ENCODE results near the gene NPDC1.
"Not testable (repeated sequence)": the region's sequence is repeated elsewhere in the genome, so short reads cannot be mapped to it uniquely, and the experiment has no call there.

Gene NPDC1

GRCh38 chr9:137041124-137041523 is 4.9 kb downstream of the NPDC1 start:
- no peak for FAIRE-seq
- no peak for DNase-seq (ENCODE audit: low spot score)

- DNase-seq (ENCODE audit: low spot score) = no peak
- no peak for FAIRE-seq
These were observed 5.4 kb downstream of the NPDC1 start for GRCh38 chr9:137040568-137040967.

DNA sequence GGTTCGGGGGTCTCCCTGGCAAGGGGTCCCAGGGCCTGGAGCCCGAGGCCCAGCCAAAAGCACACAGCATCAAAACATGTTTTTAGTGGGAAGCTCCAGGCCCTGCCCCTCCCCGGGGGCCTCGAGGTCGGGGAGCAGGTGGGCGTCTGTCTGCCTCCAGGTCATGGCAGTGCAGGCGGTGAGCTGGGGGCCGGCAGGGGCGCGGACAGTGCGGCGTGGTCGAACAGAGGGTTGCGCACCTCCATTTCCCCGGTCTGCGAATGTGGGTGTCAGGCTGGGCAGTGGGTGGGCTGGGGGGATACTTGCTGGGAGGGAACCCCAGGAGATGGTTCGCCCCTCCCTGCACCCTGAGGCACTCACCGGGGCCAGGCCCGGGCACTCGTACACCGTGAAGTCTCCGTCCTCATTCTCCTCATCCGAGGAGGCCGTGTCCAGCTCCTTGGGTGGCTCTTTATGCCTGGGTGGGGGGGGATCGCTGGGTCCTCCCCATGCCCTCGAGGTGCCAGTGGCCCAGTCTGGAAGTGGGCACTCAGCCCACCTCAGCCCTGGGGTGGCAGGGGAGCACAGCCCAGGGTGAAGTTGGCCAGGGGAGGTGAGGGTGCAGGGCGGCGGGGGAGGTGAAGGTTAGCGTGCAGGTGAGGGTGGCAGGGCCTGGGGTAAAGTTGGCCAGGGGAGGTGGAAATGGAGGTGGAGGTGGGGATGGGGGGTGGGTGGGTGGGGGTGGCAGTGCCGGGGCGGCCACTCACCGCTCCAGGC is 6.2 kb downstream of the NPDC1 start:
- FAIRE-seq = no peak
- DNase-seq (ENCODE audit: low spot score) = no peak

DNA sequence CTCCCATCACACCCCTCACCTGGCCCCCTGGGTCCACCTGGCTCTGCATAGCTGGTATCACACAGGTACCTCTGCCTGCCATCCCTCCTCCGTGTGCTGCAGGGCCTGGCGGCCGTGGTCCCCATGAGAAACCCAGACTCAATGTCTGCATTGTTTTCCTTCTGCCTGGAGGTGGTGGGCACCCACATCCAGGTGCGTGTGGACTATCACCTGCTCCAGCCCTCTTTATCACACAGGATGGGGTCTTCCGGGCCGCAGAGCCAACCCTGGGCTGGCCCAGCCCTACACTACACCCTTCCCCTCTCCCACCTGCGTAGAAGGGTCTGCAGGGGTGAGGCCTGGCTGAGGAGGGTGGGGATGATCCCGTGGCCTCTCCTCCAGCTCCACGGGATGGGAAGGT is 7.1 kb downstream of the NPDC1 start:
- DNase-seq (ENCODE audit: low spot score) = no peak
- FAIRE-seq = no peak

DNA sequence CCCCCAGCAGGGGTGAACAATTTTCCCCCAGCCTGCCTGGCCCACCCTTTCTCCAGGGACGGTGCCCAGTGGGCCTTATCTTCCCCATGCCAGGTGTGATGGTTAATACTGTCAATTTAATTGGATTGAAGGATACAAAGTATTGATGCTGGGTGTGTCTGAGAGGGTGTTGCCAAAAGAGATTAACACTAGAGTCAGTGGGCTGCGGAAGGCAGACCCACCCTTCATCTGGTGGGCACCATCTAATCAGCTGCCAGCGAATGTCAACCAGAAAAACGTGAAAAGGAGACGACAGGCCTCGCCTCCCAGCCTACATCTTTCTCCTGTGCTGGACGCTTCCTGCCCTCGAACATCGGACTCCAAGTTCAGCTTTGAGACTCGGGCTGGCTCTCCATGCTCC is 8.5 kb downstream of the NPDC1 start:
- FAIRE-seq = no peak

GRCh38 chr9:137037035-137037434 is 8.9 kb downstream of the NPDC1 start:
- FAIRE-seq (no peak), DNase-seq (ENCODE audit: low spot score) (no peak)

More for the DNA sequence above, 8.5 kb downstream of the NPDC1 start:
- DNase-seq (ENCODE audit: low spot score) = no peak

GRCh38 chr9:137035937-137036336 is 10.0 kb downstream of the NPDC1 start:
- DNase-seq (ENCODE audit: low spot score) (no peak), FAIRE-seq (no peak)

DNA sequence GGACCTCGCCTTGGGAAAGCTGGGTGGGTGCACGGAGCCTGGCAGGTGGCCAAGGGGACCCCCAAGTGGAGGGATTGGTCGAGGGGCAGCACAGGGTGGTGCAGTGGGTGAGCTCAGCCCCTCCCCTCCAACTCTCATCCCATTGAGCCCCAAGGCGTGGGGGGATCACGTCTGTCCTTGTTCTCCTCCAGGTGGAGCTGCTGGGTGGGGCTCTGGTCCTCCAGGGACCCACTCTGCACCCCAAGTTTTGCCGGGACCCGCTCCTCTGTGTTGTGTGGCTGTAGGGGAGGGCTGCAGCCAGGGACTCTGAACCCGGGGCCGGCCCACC is 10.5 kb downstream of the NPDC1 start:
- FAIRE-seq = no peak
- no peak for DNase-seq (ENCODE audit: low spot score)

DNA sequence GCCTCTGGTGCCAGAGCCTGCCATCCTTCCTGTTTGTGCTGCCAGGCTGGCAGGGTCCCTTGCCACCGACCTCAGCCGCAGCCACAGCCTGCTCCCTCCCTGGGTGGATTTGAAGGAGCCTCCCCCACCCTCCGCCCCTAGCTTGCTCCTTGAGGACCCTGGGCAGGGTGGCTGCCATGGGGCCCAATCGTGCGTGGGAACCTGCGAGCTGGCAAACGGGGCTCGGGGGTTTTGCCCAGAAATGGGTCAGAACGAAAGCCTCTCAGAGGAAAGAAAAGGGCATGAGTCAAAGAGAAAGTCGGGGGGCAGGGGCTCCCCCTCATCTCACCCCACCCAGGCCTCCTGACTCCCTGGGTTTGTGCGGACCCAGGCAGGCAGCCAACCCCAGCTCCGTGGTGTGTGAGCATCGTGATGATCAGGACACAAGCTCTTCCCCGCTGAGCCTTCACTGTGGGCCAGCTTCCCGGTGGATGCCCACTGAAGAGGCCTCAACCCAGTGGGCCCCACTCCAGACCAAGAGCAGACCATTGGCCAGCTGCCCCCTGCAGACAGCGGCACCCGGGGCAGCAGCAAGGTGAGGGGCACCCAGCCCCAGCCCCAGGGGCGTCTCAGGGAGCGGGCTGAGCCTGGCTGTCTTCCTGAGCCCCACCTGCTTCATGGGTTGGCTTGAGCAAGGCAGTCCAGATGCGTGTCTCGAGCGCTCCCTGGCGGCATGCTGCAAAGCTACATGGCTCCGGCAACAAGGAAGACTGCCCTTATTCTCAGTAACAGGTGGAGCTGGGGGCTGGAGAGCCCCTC is 11.1 kb downstream of the NPDC1 start:
- DNase-seq (ENCODE audit: low spot score) (peak; percentile 83), FAIRE-seq (no peak)

DNA sequence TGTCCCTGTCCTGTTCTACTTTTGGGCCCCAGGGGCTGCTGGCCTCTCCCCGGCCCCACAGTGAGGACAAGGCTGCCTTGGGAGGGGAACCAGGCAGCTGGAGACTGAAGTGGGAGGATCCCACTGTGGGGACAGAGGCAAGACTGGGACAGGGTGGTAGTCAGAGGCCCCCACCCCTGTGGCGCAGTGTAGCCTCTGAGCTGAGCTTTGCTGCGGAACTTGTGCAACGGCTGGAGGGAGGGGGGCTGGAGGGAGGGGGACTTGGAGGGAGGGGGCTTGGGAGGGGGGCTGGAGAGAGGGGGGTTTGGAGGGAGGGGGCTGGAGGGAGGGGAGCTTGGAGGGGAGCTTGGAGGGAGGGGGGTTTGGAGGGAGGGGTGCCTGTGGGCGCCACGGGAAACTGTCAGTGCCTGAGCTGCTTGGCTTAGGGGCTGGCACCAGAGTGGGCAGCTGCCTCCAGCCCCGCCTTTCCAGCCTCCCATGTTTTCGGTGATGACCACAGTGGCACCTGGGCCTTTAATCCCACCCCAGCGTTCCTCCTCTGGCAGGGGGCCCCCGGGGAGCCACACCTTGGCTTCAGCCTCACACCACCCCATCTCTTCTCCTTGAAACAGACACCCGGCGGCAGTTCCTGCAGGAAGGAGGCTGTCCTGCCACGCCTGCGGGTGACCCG is 11.8 kb downstream of the NPDC1 start:
- FAIRE-seq = no peak
- no peak for DNase-seq (ENCODE audit: low spot score)

- DNase-seq (ENCODE audit: low spot score); FAIRE-seq: not testable (repeated sequence)
These were observed 12.5 kb downstream of the NPDC1 start for GRCh38 chr9:137033481-137033880.

DNA sequence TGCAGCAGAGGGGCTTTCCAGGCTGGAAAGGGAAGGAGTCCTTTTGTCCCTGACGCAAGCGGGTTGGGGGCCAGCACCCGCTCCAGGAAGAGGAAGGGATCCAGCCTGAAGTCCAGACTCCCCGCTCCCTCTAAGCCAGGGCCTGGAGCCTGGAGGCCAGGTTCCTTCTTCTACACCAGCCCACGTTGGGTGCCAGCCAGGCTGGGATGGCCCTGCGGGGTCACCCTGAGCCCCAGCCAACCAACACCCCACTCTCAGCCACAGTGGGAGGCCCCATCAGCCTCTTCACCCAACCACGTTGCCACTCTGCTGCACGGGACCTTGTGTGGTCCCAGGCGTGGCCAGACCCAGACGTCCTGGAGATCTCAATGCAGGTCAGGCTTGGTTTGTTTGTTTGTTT is 13.1 kb downstream of the NPDC1 start:
- DNase-seq (ENCODE audit: low spot score) (no peak), FAIRE-seq (no peak)

- FAIRE-seq (no peak), DNase-seq (ENCODE audit: low spot score) (no peak)
These were observed 13.9 kb downstream of the NPDC1 start, which contains the start of gene FUT7 for GRCh38 chr9:137031904-137032640. FUT7 (minus strand) TSS chr9:137032088; CDS start chr9:137031991, 97 bp downstream.

- FAIRE-seq = no peak
These were observed 15.1 kb downstream of the NPDC1 start for GRCh38 chr9:137030538-137031527.

GRCh38 chr9:137030006-137030405 is 16.0 kb downstream of the NPDC1 start:
- FAIRE-seq (no peak), DNase-seq (ENCODE audit: low spot score) (no peak)

More at GRCh38 chr9:137030538-137031527, 15.1 kb downstream of the NPDC1 start:
- no peak for DNase-seq (ENCODE audit: low spot score)

DNA sequence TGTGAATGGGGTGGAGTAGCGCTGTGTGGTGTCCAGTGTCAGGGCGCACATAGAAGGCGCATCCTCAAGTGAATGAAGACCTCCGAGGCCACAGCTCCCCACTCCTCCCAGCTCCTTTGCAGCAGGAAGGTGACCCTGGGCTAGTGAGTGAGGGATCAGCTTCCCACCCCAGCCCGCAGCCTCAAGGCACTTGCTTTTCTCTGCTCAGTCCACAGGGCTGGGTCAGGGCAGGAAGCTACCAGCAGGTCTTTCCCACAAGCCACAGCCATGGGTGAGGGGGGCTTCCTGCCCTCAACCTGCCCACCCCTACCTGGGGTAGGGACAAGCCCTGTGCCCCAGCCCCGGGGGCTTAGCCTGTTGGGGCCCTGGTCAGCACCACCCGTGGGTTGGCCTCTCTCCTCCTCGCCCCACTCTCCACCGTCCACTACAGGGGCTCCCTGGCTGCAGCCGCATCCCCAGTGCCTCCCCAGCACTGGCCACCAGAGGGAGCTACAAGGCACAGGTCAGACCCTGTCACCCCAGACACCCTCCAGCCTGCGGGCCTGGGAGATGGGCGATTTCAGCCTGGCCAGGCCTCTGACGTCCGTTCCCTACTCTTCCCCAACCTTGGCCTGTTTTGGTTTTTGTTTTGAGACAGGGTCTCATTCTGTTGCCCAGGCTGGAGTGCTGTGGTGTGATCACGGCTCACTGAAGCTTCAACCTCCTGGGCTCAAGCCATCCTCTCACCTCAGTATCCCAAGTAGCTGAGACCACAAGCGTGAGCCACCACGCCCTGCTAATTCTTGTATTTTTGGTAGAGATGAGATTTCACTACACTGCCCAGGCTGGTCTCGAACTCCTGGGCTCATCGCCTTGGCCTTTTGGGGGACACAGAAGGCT is 16.7 kb downstream of the NPDC1 start:
- peak; percentile 77 for FAIRE-seq

GRCh38 chr9:137028263-137029057 is 17.5 kb downstream of the NPDC1 start:
- FAIRE-seq (no peak), DNase-seq (ENCODE audit: low spot score) (peak; percentile 86)

More for the DNA sequence above, 16.7 kb downstream of the NPDC1 start:
- DNase-seq (ENCODE audit: low spot score) = peak; percentile 70
